ENCODE results near the gene ARHGAP26. TPM values are rescaled to one million over a fixed set of nuclear protein-coding genes. Genes with fewer than 3 reads are reported as not detected.
"Not testable (repeated sequence)": the region's sequence is repeated elsewhere in the genome, so short reads cannot be mapped to it uniquely, and the experiment has no call there.

ARHGAP26 gene
- polyA plus RNA-seq, 4 donors = 10.4 to 12.2 (median 11.0) TPM

GRCh38 chr5:142972064-142972570 is 201.9 kb downstream of the ARHGAP26 start:
- DNase-seq (ENCODE audit: low read depth in 4 of 4, low spot score in 3 of 4) = no peak

GRCh38 chr5:142973932-142974331 is 203.8 kb downstream of the ARHGAP26 start:
- DNase-seq (ENCODE audit: low read depth in 4 of 4, low spot score in 3 of 4) = no peak

GRCh38 chr5:142974409-142974808 is 204.2 kb downstream of the ARHGAP26 start:
- no peak for DNase-seq (ENCODE audit: low read depth in 4 of 4, low spot score in 3 of 4)

GRCh38 chr5:142976861-142977260 is 206.7 kb downstream of the ARHGAP26 start:
- DNase-seq (ENCODE audit: low read depth in 4 of 4, low spot score in 3 of 4) = no peak

- DNase-seq (ENCODE audit: low read depth in 4 of 4, low spot score in 3 of 4) = no peak
Observed at GRCh38 chr5:142977363-142978051, 207.3 kb downstream of the ARHGAP26 start.

DNA sequence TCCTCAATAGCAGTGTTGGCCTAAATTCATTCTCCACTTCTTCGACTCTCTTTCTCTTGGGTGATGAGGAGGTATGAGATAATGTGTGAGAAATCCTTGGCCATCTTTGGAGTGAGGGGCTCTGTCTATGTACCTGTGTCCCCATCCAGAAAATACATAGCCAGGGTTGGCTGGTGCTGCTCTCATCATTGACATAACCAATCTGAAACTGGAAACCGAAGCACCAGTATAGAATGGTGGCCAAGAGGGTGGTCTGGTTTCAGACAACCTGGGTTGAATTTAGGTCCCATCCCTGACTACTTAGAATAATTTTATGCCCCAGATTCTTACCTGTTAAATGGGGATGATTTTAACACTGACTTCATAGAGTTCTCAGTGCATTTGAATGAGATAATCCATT is 208.1 kb downstream of the ARHGAP26 start:
- DNase-seq (ENCODE audit: low read depth in 4 of 4, low spot score in 3 of 4) = no peak

DNA sequence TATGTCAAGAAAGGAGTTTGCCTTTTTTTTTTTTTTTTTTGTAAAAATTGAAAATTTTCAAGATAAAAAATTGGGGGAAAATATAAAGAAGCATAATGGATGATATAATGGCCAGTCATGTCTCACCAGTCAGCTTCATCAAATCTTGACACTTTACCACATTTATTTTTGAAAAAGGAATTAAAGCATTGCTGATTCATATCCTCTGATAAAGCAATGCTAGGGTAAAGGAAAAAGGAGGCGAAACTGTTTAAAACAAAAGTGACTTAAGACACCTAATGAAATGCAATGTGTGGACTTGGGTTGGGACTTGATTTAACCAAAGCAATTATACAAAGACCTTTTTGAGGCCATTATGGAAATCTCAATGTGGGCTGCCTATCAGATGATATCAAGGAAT is 208.5 kb downstream of the ARHGAP26 start:
- no peak for DNase-seq (ENCODE audit: low read depth in 4 of 4, low spot score in 3 of 4)

GRCh38 chr5:142979636-142980035 is 209.5 kb downstream of the ARHGAP26 start:
- no peak for DNase-seq (ENCODE audit: low read depth in 4 of 4, low spot score in 3 of 4)

DNA sequence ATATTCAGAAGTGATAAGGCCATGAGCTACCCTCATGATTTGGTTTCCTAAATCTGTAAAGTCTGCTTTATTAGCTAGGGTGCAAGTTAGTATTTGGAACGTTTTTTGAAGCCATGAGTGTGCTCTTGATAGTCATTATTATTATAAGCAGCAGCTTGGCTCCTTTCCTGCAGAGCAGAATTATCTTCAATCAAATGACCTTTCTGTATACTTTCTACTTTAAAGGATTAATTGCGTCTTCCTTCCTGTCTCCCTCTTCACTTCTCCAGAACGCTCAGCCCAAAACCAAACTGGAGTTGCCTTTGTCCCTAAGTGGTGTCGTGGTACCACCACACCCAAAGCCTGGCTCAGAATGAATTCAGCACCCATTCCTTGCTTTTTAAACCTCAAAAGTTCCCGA is 211.3 kb downstream of the ARHGAP26 start:
- DNase-seq (ENCODE audit: low read depth in 4 of 4, low spot score in 3 of 4) = no peak

DNA sequence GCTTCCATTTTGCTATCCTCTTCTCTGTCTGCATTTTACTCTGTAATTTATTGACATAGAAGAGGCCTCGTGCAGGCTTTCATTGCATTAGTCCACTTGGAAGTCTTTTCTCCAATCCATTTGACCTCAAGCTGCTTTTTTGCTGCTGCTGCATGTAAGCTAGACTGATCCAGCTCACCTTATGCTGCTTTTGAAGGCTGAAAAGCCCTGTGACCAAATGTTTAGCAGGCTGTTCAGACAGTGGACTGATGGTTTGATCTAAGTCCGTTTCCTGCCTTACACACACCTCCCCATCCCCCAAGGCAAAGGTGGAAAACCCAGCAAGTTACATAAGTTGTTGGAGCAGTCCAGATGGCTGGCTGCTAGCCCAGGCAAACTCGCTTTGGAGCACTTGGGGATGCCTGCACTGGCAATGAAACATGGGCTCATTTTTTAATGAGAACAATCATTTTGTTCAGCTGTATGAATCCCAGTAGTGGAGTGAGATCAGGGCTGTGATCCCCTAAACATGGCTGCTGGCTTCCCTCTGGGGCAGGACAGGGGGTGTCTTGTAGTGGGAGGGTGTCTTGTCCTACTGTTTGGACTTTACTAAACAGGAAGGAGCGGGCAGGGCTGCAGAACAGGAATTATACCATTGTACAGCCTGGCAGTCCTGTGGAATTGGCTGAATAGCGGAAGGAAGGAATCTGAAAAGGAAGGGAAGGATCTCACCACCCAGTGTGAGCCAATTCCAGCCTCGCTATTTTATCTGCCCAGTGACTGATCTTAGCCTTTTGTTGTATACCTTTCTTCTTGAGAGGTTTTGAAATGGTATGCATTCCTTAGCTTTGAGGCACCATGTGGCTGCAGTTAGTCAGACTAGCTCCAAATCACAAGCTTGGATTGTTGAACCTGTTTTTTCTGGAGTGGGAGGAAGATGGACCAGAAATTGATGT is 212.0 kb downstream of the ARHGAP26 start:
- DNase-seq (ENCODE audit: low read depth in 4 of 4, low spot score in 3 of 4) = peak in 3 of 4 donors; percentile 38 to 56 (median 42)

DNA sequence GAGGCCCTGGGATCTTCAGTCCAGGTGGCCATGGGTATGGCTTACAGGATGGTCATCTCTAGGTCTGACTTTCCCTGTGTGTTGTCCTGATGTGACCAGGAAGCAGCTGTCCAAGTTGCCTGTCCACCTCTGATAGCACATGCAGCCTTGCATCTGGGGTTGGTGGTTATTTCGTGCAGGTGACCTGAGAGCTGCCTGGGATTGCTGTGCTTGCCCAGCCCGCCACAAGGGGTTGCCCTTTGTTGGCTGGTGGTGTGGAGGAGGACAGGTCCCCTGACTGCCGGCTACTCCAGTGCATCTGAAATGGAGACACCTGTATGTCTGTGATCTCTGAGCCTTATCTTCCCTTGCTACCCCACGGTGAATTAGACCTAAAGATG is 212.6 kb downstream of the ARHGAP26 start:
- no peak for DNase-seq (ENCODE audit: low read depth in 4 of 4, low spot score in 3 of 4)

- no peak for DNase-seq (ENCODE audit: low read depth in 4 of 4, low spot score in 3 of 4)
Observed at GRCh38 chr5:142984011-142984410, 213.8 kb downstream of the ARHGAP26 start.

DNA sequence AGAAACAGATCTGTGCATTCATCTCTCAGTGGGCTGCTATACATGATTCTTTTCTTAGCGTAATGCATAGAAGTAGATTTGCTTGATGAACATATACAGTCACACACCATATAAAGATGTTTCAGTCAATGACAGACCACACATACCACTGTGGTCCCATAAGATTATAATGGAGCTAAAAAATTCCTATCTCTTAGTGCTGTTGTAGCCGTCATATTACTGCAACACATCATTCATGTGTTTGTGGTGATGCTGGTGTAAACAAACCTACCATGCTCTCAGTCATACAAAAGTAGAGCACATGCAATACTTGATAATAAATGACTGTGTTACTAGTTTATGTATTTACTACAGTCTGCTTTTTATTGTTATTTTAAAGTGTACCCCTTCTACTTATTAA is 214.3 kb downstream of the ARHGAP26 start:
- no peak for DNase-seq (ENCODE audit: low read depth in 4 of 4, low spot score in 3 of 4)

DNA sequence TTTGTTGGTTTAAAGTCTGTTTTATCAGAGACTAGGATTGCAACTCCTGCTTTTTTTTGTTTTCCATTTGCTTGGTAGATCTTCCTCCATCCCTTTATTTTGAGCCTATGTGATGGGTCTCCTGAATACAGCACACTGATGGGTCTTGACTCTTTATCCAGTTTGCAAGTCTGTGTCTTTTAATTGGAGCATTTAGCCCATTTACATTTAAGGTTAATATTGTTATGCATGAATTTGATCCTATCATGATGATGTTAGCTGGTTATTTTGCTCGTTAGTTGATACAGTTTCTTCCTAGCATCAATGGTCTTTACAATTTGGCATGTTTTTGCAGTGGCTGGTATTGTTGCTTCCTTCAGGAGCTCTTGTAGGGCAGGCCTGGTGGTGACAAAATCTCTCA is 219.1 kb downstream of the ARHGAP26 start:
- not testable (repeated sequence) for DNase-seq (ENCODE audit: low read depth in 4 of 4, low spot score in 3 of 4)

DNA sequence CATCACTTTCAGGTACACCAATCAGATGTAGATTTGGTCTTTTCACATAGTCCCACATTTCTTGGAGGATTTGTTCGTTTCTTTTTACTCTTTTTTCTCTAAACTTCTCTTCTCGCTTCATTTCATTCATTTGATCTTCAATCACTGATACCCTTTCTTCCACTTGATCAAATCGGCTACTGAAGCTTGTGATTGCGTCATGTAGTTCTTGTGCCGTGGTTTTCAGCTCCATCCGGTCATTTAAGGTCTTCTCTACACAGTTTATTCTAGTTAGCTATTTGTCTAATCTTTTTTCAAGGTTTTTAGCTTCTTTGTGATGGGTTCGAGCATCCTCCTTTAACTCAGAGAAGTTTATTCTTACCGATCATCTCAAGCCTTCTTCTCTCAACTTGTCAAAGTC is 219.9 kb downstream of the ARHGAP26 start:
- not testable (repeated sequence) for DNase-seq (ENCODE audit: low read depth in 4 of 4, low spot score in 3 of 4)

- DNase-seq (ENCODE audit: low read depth in 4 of 4, low spot score in 3 of 4) = no peak
Observed at GRCh38 chr5:142994218-142994617, 224.0 kb downstream of the ARHGAP26 start.

DNA sequence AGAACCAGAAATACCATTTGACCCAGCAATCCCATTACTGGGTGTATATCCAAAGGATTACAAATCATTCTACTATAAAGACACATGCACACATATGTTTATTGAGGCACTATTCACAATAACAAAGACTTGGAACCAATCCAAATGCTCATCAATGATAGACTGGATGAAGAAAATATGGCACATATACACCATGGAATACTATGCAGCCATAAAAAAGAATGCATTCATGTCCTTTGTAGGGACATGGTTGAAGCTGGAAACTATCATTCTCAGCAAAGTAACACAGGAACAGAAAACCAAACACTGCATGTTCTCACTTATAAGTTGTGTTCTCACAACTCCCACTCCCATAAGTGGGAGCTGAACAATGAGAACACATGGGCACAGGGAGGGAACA is 225.4 kb downstream of the ARHGAP26 start:
- DNase-seq (ENCODE audit: low read depth in 4 of 4, low spot score in 3 of 4) = not testable (repeated sequence)

- DNase-seq (ENCODE audit: low read depth in 4 of 4, low spot score in 3 of 4) = no peak
Observed at GRCh38 chr5:142997591-142997990, 227.4 kb downstream of the ARHGAP26 start.

DNA sequence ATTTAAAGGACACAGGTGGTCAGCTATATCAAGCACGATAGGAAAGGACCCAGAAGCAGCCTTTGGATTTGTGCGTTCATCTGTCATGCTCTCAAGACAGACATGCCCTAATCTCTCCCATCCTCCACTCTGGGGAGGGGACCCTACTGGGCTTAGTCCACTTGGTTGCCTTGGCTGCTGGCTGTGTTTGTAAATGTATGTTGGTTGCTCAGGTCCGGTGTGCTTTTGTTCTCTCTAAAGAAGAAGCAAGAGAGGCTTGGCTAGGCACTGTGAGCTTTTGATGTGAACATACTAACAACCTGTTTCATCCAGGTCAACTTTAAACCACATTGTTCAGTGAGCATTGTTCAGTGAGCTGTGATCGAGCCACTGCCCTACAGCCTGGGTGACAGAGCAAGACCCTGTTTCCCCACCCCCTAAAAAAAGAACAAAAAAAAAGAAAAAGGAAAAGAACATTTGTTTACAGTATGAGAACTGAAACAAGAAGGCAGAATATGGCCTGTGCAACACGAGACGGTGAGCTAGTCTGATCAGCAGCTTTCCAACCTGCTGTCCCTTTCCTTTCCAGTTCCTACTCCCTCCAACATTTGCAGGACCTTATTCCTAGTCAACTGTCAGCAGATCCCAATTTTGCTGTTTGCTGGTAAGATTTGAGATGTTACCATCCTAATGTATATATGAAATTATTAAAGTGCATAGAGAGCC is 228.3 kb downstream of the ARHGAP26 start:
- no peak for DNase-seq (ENCODE audit: low read depth in 4 of 4, low spot score in 3 of 4)

DNA sequence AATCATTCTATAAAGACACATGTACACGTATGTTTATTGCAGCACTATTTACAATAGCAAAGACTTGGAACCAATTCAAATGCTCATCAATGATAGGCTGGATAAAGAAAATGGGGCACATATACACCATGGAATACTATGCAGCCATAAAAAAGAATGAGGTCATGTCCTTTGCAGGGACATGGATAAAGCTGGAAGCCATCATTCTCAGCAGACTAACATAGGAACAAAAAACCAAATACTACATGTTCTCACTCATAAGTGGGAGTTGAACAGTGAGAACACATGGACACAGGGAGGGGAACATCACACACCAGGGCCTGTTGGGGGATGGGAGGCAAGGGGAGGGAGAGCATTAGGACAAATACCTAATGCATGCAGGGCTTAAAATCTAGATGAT is 230.4 kb downstream of the ARHGAP26 start:
- DNase-seq (ENCODE audit: low read depth in 4 of 4, low spot score in 3 of 4) = not testable (repeated sequence)

DNA sequence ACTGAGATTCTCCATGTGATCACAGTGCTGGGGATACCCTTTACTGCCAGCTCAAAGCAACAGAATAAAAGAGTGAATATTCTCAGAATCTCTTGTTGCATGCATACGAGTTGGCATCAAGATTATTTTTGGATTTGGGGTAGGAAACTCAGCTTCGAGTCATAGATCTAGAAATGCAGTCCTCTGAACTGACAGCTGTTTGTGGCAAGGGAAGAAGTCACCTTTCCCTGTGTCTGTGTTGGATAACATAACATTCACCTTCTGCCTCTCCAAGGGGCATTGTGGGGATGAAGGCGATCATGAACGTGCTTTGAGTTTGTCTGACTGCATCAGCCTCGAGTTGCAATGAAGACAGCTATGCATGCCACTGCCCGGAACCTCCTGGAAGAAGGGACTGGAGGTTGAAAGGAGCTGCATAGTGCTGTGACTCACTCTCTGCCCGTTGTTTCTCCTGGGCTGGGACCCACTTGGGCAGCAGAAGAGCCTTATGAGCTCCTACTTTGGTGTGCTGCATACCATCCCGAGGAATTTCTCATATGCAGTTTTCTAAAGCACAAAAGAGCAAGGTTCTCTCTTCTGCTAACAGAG is 231.7 kb downstream of the ARHGAP26 start:
- DNase-seq (ENCODE audit: low read depth in 4 of 4, low spot score in 3 of 4) = no peak
